Hematopoietic multipotent progenitor cell treated with erythropoietin and hydrocortisone succinate and interleukin-3 and kit ligand, for 8 days (in vitro differentiated cells): ENCODE data around the gene C9orf153.
A peak's percentile ranks its signal among the peaks of the same experiment; 100 is the strongest.
"Not testable (repeated sequence)": the region's sequence is repeated elsewhere in the genome, so short reads cannot be mapped to it uniquely, and the experiment has no call there.

ENCODE experiments used
- DNase-seq: peaks from one replicate; pipeline ENCODE4 v3.0.0-alpha.2; 2015

Gene C9orf153

GRCh38 chr9:86259557-86259956 is at the start of gene C9orf153:
C9orf153 (minus strand) TSS chr9:86259657; CDS start chr9:86229603, 30,054 bp downstream.
- DNase-seq, result no peak

- no peak for DNase-seq
These were observed 49.2 kb upstream of the C9orf153 start for GRCh38 chr9:86308687-86309086.

- no peak for DNase-seq
These were observed 44.8 kb upstream of the C9orf153 start for GRCh38 chr9:86304236-86304730.

DNA sequence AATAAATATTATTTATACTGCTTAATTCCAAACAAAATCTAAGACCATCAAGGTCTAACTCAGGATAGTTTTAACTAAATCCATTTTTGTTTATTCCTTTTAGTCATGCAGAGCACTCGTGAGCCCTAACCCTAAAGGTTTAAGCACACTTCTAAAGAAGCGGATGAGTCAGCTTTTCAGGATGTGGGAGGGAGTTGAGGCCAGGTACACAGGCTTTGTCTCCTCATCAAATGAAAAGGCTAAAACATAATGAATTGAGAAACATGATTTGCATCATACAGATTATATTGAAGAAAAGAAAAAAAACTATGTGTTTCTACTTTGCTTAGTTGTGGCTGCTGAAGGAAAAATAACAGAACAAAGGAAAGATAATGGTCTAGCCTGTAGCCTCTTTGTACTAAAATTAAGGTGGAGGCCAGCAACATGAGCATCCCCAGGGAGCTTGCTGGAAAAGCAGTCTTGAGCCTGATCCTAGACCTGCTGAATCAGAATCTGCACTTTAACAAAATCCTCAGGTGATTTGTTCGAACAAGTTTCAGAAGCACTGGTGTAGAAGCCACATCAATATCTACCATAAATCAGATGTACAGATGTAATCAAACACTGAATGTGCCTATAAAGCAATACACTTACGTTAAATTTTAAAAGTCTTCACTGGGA is 44.0 kb upstream of the C9orf153 start:
- no peak for DNase-seq

DNA sequence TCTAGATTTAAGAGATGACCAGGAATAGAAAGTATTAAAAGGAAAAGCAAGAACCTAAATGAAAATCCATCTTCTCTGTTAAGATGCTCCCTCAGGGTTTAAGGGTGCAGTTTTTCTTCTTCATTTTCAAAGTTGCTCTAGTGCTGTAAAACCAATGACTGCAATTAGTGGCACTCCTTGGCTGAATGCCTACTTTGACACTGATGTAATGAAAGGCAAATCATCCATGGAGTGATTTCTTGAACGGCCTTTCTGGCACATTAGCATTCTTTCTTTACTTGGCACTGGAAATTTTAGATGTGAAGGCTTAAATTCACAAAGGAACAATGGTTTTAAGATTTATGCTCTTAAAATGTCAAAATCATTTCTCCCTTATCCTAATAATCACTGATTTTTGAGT is 42.2 kb upstream of the C9orf153 start:
- no peak for DNase-seq

DNA sequence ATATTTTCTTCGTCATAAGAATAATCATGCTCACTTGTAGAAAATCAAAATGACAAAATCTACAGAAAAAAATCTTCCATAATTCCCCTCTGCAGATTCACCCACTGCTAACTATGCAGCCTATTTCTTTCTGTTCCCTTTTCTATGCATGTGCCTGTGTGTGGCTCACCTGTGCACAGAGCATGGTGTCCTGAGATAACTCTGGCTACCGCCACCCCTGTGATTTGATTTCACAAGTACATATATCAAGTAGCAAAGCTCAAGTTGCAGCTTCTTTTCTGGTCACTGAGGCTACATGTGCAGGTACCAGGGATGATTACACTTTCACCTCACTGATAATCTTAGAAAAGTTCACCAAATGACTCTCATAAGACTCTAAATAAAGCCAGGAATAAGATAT is 41.2 kb upstream of the C9orf153 start:
- no peak for DNase-seq

DNA sequence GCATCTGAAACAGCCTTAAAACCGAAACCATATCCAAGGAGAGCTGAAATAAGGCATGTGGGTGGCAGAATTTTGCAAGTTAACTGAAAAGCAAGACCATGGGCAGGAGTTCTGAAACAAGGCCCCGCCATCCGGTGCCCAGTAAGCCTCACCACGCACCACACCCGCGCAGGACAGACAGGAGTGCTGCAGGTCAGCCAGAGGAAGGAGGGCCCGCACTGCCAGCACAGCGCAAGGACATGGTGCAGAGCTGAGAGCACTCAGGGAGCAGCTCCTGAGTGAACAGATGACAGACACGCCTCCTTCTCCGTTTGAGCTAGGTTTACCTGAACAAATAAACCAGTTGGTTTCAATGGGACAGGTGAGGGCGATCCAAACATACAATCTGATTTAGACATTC is 39.4 kb upstream of the C9orf153 start:
- no peak for DNase-seq

GRCh38 chr9:86290341-86290740 is 30.9 kb upstream of the C9orf153 start:
- DNase-seq, result not testable (repeated sequence)

GRCh38 chr9:86288499-86289198 is 29.2 kb upstream of the C9orf153 start:
- no peak for DNase-seq

DNA sequence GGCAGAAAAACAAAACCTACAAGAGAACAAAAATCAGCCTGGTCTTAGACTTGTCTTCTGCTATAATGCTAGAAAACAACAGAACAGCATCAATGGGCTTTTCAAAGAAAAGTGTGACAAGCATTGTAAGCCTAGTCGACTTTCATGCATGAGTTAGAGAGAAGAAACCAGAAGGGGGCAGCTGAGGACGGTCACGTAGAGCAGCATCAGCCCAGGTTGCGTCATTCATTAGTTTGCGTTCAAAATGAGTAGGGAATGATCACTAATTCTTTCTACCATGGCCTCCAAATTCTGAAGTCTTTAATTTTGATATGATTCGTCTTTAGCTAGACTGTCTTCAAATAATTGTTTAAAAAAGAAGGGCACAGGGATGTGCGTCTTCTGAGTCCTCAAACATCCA is 27.6 kb upstream of the C9orf153 start:
- peak; percentile 78 for DNase-seq

DNA sequence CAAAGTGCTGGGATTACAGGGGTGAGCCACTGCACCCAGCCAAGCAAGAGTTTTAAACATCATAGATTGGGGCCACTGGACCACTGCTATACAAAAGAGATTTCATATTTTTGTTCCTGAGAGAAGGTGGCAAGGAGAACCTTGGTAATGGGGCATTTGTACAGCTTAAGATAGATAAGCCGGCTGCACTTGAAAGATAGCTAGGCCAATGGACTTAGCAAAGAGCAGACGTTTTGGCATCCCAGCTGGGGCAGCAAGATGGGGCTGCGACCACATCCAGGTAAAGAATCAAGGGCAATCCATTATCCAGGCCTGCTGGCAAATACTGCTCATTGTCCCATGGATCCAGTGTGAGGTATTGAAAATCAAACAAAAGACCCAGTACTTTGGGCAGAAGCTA is 26.8 kb upstream of the C9orf153 start:
- peak; percentile 94 for DNase-seq

GRCh38 chr9:86285261-86285660 is 25.8 kb upstream of the C9orf153 start:
- DNase-seq, result peak; percentile 93

DNA sequence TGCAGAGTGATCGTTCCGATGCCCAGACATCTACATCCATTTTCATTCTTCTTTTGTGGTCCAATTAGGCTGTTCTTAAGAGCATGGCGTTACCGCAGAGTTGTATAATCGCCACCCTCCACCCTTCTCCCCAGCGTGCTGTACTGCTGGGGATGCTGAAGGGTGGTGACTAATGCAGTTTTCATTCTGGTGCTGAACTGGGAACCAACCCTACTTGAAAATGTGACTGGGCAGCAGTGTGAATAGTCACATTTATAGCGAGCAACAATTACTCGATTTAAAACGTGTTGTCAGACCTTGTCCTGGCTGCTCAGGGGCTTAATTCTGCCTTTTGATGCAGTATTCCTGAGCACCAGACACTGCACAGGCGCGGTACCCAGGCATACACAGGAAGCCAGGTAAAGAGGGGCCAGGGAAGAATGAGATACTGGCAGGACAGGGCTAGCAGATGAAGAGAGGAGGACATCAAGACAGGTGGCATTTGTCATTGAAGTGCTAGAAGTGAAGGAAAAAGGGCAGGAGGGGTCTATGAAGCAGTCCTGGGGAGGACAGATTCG is 23.6 kb upstream of the C9orf153 start:
- DNase-seq, result peak; percentile 80

GRCh38 chr9:86282077-86282978 is 22.9 kb upstream of the C9orf153 start, which contains the start of gene ISCA1:
ISCA1 (minus strand) TSS chr9:86282538; CDS start chr9:86282458, 80 bp downstream.
- peak; percentile 93 for DNase-seq

DNA sequence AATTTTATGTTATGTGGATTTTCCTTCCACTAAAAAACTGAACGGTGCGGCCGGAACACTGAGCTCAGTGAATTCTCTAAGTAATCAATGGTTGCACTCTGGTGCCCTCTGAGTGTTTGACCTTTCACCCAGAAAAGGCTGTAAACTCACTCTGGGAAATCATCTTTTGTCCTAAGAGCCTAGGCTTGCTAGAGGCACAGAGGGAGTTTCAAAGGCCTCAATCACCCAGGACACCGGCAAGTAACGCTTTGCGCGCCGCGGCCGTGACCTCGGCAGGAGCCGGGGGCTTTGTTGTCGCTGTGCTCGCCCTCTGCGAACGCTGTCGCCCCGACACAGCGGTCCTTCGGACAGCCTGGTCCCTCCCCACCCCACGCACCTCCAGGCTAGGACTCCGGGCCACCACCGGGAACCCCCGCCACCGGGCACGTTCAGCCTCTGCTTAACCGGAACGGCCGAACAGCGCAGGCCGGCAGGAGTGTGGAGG is 22.2 kb upstream of the C9orf153 start:
- peak; percentile 51 for DNase-seq

- DNase-seq, result no peak
These were observed 21.1 kb upstream of the C9orf153 start for GRCh38 chr9:86280580-86280979.

GRCh38 chr9:86279839-86280238 is 20.4 kb upstream of the C9orf153 start:
- DNase-seq, result peak; percentile 34

- DNase-seq, result no peak
These were observed 17.6 kb upstream of the C9orf153 start for GRCh38 chr9:86277072-86277471.

- DNase-seq, result peak; percentile 46
These were observed 16.5 kb upstream of the C9orf153 start for GRCh38 chr9:86275962-86276361.

- no peak for DNase-seq
These were observed 15.6 kb upstream of the C9orf153 start for GRCh38 chr9:86274821-86275643.

DNA sequence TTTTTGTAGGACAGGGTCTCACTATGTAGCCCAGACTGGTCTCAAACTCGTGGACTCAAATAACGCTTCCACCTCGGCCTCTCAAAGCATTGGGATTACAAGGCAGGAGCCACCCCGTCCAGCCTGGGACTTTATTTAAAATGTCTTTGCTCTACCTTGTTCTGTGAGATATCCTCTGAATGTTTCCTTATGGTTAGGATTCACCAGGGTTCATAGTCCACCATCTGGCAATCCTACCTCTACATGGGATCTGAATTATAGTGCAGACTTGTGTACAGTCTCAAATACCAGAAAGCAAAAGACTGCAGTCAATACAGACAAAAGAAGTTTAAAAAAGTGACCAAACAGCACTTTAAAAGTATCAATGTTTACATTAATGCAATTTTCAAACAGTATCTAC is 12.8 kb upstream of the C9orf153 start:
- no peak for DNase-seq

DNA sequence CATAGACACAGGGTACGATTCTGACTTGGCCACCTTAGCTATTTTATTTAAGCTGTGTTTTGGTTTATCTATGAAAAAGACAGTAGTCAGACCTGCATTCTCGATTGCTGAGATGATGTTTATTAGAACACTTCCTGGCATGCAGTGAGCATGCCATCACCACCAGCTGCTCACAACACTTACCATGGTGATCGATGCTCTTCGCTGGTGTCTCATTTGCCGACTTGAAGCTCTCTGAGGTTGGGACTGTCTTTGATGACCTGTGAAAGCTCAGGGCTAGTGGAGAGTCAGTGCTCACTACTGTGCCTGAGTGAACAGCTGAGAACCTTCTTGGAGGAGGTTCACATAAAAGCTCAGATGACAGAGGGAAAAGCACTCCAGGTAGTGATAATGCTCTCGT is 4.4 kb upstream of the C9orf153 start:
- no peak for DNase-seq
